DMS 273 (cell line): ENCODE results near the gene LGALS13.

Experiments used
- DNase-seq: peaks from one replicate; lab custom pipeline; 2025; ENCODE audit not compliant: unreplicated experiment; lab: John Stamatoyannopoulos, UW

The LGALS13 gene

DNA sequence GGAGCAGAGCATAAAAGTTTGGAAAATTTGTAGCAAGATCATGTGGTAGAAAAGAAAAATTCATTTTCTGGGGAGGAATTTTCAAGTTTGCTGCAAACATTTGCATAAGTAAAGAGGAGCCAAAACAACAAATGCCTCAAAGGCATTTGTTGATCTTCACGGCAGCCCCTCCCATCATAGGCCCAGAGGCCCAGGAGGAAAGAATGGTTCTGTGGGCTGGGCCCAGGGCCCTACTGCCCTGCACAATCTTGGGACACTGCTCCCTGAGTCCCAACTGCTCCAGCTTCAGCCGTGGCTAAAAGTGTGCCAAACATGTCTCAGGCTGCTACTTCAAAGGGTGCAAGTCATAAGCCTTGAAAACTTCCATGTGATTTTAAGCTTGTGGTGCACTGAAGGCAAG lies 11.3 kb downstream of the LGALS13 start:
- DNase-seq = no peak

DNA sequence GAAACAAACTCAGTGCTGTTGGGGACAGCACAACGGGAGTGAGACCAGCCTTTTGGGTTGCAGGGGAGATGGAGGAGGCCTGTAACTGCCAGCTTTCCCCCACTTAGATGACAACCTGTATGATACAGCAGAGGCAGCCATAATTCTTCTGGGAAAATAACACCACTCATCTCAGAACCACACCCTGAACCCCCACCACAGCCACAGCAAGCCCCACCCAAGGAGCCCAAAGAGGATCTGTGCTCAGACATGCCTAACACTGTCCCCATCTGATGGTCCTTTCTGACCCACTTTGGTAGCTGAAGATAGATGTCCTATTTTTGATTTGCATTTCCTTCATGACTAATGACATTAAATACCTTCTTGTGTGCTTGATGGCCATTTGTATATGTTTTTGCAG lies 15.4 kb downstream of the LGALS13 start:
- no peak for DNase-seq

DNA sequence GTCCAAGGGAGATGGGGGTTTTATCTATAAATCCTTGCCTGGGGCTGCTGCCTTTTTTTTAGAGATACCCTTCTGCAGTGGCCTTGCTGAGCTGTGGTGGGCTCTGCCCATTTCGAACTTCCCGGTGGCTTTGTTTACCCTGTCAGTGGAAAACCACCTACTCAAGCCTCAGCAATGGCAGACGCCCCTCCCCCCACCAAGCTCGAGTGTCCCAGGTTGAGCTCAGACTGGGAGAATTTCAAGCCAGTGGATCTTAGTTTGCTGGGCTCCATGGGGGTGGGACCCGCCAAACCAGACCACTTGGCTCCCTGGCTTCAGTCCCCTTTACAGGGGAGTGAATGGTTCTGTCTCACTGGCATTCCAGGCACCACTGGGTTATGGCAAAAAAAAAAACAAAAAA lies 21.6 kb downstream of the LGALS13 start:
- DNase-seq = no peak

DNA sequence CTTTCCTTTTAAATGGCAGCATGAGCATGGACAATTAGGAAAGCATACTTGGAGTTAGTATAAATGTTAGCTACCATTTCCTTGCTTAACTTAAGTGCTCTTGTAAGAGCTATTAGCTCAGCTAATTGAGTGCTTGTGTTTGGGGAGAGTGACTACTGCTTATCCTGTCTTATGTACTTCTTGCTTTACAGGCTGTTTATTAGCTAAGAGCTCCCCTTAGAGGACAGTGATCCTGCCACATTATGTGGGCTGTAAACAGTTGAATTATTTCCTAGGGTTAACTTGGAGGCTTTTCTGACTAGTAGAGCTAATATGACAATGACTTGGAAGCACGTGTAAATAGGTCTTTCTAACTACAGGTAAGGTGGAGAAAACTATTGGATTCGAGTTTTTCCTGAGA lies 25.3 kb downstream of the LGALS13 start:
- DNase-seq = peak; percentile 10

DNA sequence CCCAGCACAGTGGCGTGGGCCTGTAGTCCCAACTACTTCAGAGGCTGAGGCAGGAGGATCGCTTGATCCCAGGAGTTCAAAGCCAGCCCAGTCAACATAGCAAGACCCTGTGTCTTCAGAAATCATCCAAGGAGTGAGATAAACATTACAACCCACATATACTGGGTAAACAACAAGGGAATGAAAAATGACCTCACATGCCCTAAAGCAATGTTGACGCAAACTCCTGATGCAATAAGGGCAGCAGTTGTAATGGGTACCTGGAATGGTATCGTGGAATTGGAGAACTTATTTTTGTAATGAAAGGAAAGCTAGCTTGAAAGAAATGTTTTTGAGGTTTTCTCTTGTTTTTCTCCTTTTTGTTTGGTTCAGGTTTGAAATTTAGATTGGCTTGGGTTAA lies 28.9 kb downstream of the LGALS13 start:
- no peak for DNase-seq

DNA sequence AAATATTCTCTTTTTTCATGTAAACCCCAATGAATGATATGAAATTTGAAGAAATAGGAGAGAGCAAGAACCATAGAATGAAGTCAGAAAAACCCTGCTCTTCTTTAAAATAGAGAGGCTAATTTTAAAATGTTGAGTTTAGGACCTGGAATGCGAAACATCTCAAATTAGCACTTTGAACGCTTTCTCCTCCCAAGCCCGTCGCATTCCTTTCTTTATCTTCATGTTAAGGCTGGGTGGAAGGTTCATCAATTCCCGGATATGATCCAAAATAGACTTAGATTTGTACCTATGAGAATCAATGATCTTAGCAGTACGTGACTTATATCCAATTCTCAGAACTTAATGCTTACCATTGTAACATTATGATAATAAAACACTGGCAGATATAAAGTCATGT lies 29.3 kb downstream of the LGALS13 start:
- no peak for DNase-seq

DNA sequence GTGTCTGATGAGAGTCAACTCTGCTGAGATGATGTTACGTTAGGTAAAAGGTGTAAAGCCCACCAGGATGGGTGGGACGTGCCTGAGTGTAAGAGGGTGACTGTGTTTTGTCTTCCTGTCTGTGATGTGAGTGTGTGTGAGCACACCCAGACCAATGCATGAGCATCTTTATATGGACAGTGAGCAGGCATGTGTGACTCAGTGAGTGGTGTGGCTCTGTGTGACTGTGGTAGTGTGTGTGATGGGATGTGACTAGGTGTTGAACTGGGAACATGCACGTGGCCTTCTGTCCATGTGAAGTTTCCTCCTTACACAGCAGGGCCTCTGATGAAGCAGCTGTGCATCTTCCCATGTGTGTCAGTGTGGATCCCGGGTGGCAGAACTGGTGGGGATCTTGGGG lies 35.6 kb downstream of the LGALS13 start:
- DNase-seq = no peak

DNA sequence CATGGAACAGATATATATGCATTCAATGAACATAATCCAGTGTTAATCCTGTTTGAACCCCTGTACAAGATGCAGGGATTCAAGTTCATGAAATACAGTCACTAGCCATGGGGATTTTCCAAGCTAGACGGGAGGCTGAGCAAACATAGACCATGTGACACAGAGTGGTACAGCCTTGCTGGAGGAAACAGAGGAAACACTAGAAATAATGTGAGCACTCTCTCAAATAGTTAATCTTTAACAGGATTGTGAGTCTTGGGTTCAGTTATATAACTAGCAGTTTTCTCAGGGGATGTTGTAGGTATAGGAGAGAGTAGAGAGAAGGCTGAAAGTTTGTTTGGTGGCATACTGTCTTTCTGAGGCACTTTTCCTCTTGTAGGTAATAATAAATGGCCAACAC lies 39.4 kb downstream of the LGALS13 start:
- no peak for DNase-seq

DNA sequence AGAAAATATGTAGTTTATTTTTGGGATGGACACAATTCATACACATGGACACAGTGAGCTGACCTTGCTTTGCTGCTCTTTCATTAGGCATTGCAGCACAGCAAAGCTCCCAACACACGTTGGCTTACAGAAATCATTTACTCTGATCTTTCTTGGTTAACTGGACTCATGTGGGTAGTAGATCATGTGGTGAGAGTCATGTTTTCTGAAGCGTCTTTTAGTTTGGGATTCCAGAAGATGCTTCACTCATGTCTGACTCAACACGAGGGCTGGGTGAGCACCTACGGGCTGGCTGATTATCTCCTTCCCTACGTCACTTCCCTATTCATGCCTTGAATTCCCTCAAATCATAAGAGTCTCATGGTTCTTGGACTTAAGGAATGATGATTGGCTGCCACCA lies 41.3 kb downstream of the LGALS13 start:
- DNase-seq = no peak

DNA sequence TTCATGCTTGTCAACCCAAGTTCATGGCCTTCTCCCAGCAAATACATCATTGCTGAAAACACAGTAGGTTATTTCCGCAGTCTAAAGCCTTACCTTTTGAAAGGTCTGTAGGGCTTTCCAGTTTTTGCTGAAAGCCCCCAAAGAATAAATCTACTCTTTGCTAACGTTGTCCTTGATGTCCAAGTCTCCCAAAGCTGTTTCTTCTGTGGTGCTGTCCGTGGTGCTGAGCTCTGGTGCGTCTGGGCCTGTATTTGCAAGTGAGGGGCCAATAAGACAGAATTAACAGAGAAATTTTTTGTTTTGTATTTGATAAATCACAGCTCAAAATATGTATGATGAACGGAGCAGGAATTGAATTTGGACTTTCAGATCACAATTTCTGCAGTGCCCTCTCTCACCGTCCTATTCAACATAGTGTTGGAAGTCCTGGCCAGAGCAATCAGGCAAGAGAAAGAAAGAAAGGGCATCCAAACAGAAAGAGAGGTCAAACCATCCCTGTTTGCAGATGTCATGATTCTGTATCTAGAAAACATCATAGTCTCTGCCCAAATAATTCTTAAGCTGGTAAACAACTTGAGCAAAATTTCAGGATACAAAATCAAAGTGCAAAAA lies 43.6 kb downstream of the LGALS13 start:
- DNase-seq = no peak

DNA sequence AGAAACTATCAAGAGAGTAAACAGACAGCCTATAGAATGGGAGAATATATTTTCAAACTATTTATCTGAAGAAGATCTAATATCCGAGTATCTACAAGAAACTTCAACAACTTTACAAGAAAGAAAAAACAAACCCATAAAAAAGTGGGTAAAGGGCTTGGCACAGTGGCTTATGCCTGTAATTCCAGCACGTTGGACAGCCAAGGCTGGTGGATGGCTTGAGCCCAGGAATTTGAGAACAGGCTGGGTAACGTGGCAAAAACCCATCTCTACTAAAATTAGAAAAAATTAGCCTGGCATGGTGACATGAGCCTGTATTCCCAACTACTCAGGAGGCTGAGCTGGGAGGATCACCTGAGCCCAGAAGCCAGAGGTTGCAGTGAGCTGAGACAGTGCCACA lies 45.6 kb downstream of the LGALS13 start:
- DNase-seq = no peak

DNA sequence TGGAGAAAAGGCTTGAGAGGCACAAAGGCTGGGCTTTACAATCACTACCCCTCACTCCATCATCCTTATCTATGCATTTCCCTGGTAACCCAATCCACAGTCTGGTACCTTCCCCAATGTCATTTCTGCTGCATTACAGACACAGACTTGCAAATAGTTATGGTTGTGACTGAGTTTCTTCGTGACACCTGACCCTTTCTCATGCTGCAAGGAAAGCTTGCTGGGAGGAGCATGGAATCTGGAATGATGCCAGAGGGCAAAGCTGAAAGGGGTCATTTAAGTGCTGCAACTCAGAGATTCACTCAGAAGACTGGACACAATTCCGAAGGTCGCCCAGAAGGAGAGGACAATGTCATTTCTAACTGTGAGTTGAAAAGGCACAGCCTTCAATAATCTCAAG lies 53.3 kb downstream of the LGALS13 start, which contains the start of gene LGALS16:
TSS of gene LGALS16 (plus strand) at position 301 of the 400 bp plus-strand sequence. CDS start at position 350, 49 bp downstream.
- no peak for DNase-seq
